Measurements from ENCODE around the gene NFAM1. TPM values are rescaled to one million over a fixed set of nuclear protein-coding genes. Genes with fewer than 3 reads are reported as not detected.

The NFAM1 gene
- total RNA-seq, 2 donors from 2014 or later = 4.1 to 4.4 TPM

- H3K36me3 ChIP-seq = no peaks in the 10 kb centered on the region
- H3K4me1 ChIP-seq (ENCODE audit: control insufficient read depth in 1 of 2, low read depth in 2 of 2) = no peaks in the 10 kb centered on the region
- DNase-seq (ENCODE audit: low spot score) (no peak), ATAC-seq (ENCODE audit: insufficient number of reproducible peaks, low FRiP score, low read depth) (no peak)
- no peak overlapping the region for H3K27ac ChIP-seq
- no peaks in the 10 kb centered on the region for H3K27me3 ChIP-seq (replicated peaks; ENCODE audit: insufficient read depth)
- no peaks in the 10 kb centered on the region for H3K9me3 ChIP-seq
- TF ChIP-seq CTCF (IDR thresholded peaks at IDR 0.05) = no peak
- H3K4me3 ChIP-seq = no peak overlapping the region
These were observed 32.6 kb downstream of the NFAM1 start for GRCh38 chr22:42399315-42400271.

- TF ChIP-seq CTCF (IDR thresholded peaks at IDR 0.05) = no peak
- H3K27ac ChIP-seq = peak overlapping the region in 1 of 2 donors; percentile 49
- no peaks in the 10 kb centered on the region for H3K4me1 ChIP-seq (ENCODE audit: control insufficient read depth in 1 of 2, low read depth in 2 of 2)
- ATAC-seq (ENCODE audit: insufficient number of reproducible peaks, low FRiP score, low read depth) = no peak
- no peak for DNase-seq (ENCODE audit: low spot score)
- H3K9me3 ChIP-seq = no peaks in the 10 kb centered on the region
- no peaks in the 10 kb centered on the region for H3K36me3 ChIP-seq
- no peak overlapping the region for H3K4me3 ChIP-seq
- H3K27me3 ChIP-seq (replicated peaks; ENCODE audit: insufficient read depth) = no peaks in the 10 kb centered on the region
These were observed 34.6 kb downstream of the NFAM1 start for GRCh38 chr22:42397332-42398249.

GRCh38 chr22:42396621-42397331, 35.4 kb downstream of the NFAM1 start:
- peak overlapping the region; percentile 25 for H3K4me3 ChIP-seq
- ATAC-seq (ENCODE audit: insufficient number of reproducible peaks, low FRiP score, low read depth) (no peak), DNase-seq (ENCODE audit: low spot score) (no peak)
- no peaks in the 10 kb centered on the region for H3K36me3 ChIP-seq
- no peaks in the 10 kb centered on the region for H3K9me3 ChIP-seq
- no peaks in the 10 kb centered on the region for H3K27me3 ChIP-seq (replicated peaks; ENCODE audit: insufficient read depth)
- no peak for TF ChIP-seq CTCF (IDR thresholded peaks at IDR 0.05)
- H3K27ac ChIP-seq = peak overlapping the region in 1 of 2 donors; percentile 49
- H3K4me1 ChIP-seq (ENCODE audit: control insufficient read depth in 1 of 2, low read depth in 2 of 2) = no peaks in the 10 kb centered on the region

GRCh38 chr22:42389143-42389542, 43.1 kb downstream of the NFAM1 start:
- Histone ChIP-seq H3K27me3 (replicated peaks; ENCODE audit: insufficient read depth) (no peaks in the 10 kb centered on the region), H3K27ac (no peak overlapping the region), H3K4me3 (no peak overlapping the region), H3K9me3 (no peaks in the 10 kb centered on the region), H3K4me1 (ENCODE audit: control insufficient read depth in 1 of 2, low read depth in 2 of 2) (no peaks in the 10 kb centered on the region), H3K36me3 (no peaks in the 10 kb centered on the region)
- ATAC-seq (ENCODE audit: insufficient number of reproducible peaks, low FRiP score, low read depth) (no peak), DNase-seq (ENCODE audit: low spot score) (no peak)
- no peak for TF ChIP-seq CTCF (IDR thresholded peaks at IDR 0.05)

Measured in thoracic aorta (tissue), 2 donors.